ENCODE measurements around the gene EIF4H.

GRCh38 chr7:74181821-74182220 lies 7.7 kb downstream of the EIF4H start:
- TF ChIP-seq EZH2 (IDR thresholded peaks at IDR 0.05; ENCODE audit: low read length, unreplicated experiment) (no peak), CTCF (conservative IDR thresholded peaks at IDR 0.05; ENCODE audit: low read depth, low read length) (no peak)

Measured in PC-3 (cell line).